Activated T-cell treated with anti-CD3 and anti-CD28 coated beads, Interleukin-2, amount 50 U/mL, for 1 hour (primary cell): ENCODE results near the gene CD48.

ENCODE experiments used
- DNase-seq: peaks from one replicate; pipeline ENCODE4 v3.0.0-alpha.2; 2020

CD48 gene

DNA sequence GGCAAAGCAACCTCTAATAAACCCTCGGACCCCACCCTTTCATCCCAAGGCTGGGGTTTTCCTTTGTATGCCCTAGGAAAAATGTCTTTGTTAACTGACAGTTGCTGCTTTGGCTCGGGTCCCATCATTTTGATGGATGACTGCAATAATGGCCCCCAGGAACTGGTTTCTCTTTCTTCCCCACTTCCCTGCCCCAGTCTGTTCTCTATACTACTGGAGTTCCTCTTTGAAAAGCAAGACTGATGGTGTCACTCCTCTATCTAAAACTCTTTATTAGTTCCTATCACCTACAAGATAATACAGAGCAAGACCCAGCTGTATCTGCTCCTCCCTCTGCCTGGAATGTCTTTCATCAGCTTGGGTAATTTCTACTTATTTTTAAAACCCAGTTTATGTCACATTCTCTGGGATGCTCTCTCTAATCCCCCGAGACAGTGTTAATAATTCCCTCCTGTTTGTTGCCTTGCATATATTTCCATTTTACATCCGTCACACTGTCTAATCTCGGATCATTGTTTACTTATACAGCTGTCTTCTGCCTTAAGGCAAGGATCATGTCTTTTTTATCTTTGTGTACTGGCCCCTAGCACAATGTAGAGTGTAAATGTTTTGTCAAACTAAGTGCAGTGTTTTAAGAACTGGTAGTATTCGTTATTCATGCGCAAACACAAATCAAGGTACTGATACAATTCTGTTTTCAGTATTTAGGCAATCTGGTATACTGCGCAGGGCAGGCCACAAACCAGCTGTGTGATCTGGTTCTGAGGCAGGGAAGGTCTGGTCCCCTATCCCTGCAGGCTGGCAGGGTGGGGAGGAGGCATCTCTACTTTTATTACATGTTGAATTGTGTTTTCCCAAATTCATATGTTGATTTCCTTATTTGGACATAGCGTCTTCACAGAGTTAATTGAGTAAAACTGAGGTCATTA lies 80.8 kb downstream of the CD48 start:
- no peak for DNase-seq

DNA sequence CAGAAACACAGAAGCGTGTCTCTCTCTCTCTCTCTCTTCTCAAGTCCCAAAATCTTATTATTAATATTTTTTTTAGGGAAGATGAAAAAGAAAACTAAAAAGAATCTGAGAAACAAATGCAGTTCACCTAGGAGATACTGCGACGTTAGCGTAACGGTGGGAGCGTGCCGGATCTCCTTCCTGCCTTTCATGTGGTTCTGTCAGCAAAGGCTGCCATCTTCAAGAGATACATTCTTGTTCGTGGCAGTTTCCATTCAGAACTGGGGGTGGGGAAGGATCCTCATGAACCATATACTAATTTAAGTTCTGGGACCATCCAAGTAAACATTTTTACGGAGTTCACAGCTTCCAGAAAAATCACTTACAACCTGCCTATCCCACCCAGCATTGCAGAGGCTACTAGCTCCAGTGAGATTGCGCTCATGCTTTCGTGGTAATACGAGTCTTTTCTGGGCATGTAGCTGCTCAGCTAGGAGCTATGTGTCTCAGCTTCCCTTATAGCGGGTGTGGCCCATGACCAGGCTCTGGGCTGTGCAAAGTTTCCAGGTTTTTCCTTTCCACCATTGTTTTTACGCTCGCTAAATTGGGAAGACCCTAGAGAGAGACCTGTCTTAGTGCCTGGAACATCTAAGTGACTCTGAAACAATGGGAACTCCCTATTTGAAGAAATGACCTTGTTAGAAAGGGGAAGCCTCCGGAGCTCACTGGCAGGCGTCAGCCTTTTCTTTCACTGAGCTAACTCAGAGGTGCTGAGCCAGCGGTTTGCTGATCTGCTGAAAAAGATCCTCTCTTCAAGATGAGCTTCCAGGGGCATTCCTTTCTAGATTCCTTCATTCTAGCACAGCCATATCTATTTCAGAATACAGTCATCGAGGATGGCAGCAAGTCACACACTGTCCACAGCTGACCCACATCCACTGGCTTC lies 82.1 kb downstream of the CD48 start:
- peak; percentile 71 for DNase-seq

DNA sequence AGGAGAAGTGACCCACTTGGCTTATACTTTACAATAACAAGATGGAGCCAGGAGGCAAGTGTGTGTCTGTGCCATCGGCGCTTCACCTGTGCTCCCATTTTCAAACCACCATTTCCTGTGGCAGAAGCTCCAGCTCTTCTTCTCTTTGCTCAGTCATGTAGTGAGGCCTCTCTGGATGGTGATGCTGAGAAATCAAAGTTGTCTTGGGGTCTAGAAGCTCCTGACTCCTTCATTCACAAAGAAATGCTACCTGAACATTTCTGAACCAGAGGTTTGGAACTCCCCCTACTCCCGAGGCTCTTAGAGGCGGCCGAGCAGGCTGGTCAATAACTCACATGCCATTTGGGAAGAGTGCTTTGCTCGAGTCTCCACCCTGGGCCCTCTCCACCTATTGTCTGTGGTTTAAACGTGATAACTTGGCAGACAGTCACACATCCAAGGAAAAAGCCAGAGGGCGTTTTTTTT lies 82.8 kb downstream of the CD48 start:
- peak; percentile 58 for DNase-seq
